GM12878 (cell line): ENCODE results near the gene TSPAN10. TPM values are rescaled to one million over a fixed set of nuclear protein-coding genes. Genes with fewer than 3 reads are reported as not detected.

Experiments used
- ATAC-seq: fragments of 200-7000 bp; cut with Tn5 transposase; 3 replicates; pipeline ENCODE4 v1.9.1; 2020; ENCODE audit warnings: mild to moderate bottlenecking, moderate library complexity
- BruUV-seq: library from RNA; stranded (reverse); fragments of 400-500 nt; replicated peaks from 2 replicates; lab custom pipeline; 2021; lab: Mats Ljungman, UMichigan
- CTCF ChIA-PET: fragments of 300-600 bp; sonication (Branson Sonifier 250); formaldehyde crosslinking; extraction: SDS; loops from one replicate; lab custom pipeline; 2021; ENCODE audit warnings: inconsistent platforms; lab: Yijun Ruan, JAX
- POLR2A ChIA-PET: fragments of 350-600 bp; formaldehyde crosslinking; extraction: SDS; loops from one replicate; lab custom pipeline; 2021; ENCODE audit warnings: inconsistent platforms; lab: Charles Lee
- RAD21 ChIA-PET: fragments of 300-600 bp; sonication (Branson Sonifier 250); formaldehyde crosslinking; loops from one replicate; lab custom pipeline; 2023; ENCODE audit warnings: antibody characterized with exemption; ENCODE audit not compliant: unreplicated experiment; lab: Charles Lee
- SMC1A ChIA-PET: fragments of 300-600 bp; sonication (Branson Sonifier 250); formaldehyde crosslinking; loops from one replicate; lab custom pipeline; 2023; ENCODE audit not compliant: unreplicated experiment, uncharacterized antibody; lab: Charles Lee
- DNase-seq: peaks from one replicate; pipeline ENCODE4 v3.0.0-alpha.2; 2011; ENCODE audit warnings: low read depth, low spot score
- FAIRE-seq: peaks from 3 replicates; lab custom pipeline; 2011; peaks lifted over from hg19 to GRCh38; lab: Jason Lieb, UNC
- H2AFZ ChIP-seq: 2 replicates; pipeline ENCODE4 v1.6.0; 2011; ENCODE audit warnings: low read depth, low read length, control low read depth; ENCODE audit not compliant: control insufficient read depth
- H3K27ac ChIP-seq: 2 replicates; pipeline ENCODE4 v1.5.1; 2011; ENCODE audit warnings: control low read depth; ENCODE audit not compliant: control insufficient read depth, insufficient read depth
- H3K27me3 ChIP-seq, 2 experiments: replicated peaks in 1 of 2; 2 replicates each; pipeline versions ENCODE4 v1.6.0 to v1.6.1; 2011; ENCODE audit warnings: low read length in 1 of 2; ENCODE audit not compliant: control insufficient read depth in 2 of 2, insufficient read depth in 2 of 2
- H3K36me3 ChIP-seq, 2 experiments: 2 replicates each; pipeline ENCODE4 v1.5.1; 2011; ENCODE audit warnings: low read length in 1 of 2; ENCODE audit not compliant: control insufficient read depth in 2 of 2, insufficient read depth in 2 of 2
- H3K4me1 ChIP-seq: 2 replicates; pipeline ENCODE4 v1.6.1; 2011; ENCODE audit warnings: mild to moderate bottlenecking, low read length, moderate library complexity, mixed read lengths; ENCODE audit not compliant: control insufficient read depth, insufficient read depth
- H3K4me2 ChIP-seq: 2 replicates; pipeline ENCODE4 v1.6.0; 2011; ENCODE audit warnings: control low read depth; ENCODE audit not compliant: control insufficient read depth, insufficient read depth
- H3K4me3 ChIP-seq: fragments of 200-600 bp; sonication (generic); 2 replicates; pipeline ENCODE4 v1.5.1; 2016
- H3K79me2 ChIP-seq: 2 replicates; pipeline ENCODE4 v1.6.0; 2011; ENCODE audit warnings: low read length; ENCODE audit not compliant: control insufficient read depth, insufficient read depth
- H3K9ac ChIP-seq: 2 replicates; pipeline ENCODE4 v1.8.0; 2011; ENCODE audit warnings: low read length, control low read depth, mixed read lengths; ENCODE audit not compliant: control insufficient read depth, insufficient read depth
- H3K9me3 ChIP-seq: replicated peaks from 3 replicates; pipeline ENCODE4 v1.5.1; 2011; ENCODE audit warnings: mild to moderate bottlenecking, low read length; ENCODE audit not compliant: control insufficient read depth, insufficient read depth
- H4K20me1 ChIP-seq: 2 replicates; pipeline ENCODE4 v1.6.0; 2011; ENCODE audit not compliant: control insufficient read depth, insufficient read depth
- HCFC1 ChIP-seq: fragments of 150-350 bp; IDR thresholded peaks from 2 replicates; pipeline ENCODE4 v1.6.1; 2014; ENCODE audit warnings: low read length
- NR2C1 ChIP-seq: fragments of 450-650 bp; IDR thresholded peaks from 2 replicates; pipeline ENCODE4 v1.6.1; 2017; ENCODE audit warnings: antibody characterized with exemption, mild to moderate bottlenecking, moderate library complexity
- POLR2A ChIP-seq: IDR thresholded peaks from 2 replicates; pipeline ENCODE4 v1.6.1; 2011; ENCODE audit warnings: low read depth, mild to moderate bottlenecking, low read length
- PRDM15 ChIP-seq: fragments of 450-650 bp; formaldehyde crosslinking; IDR thresholded peaks from 2 replicates; pipeline ENCODE4 v1.4.0; 2020; ENCODE audit warnings: mild to moderate bottlenecking, moderate library complexity
- REST ChIP-seq: IDR thresholded peaks from 2 replicates; pipeline ENCODE4 v1.6.1; 2012; ENCODE audit warnings: mild to moderate bottlenecking, low read depth, low read length
- SMARCA5 ChIP-seq: fragments of 450-650 bp; IDR thresholded peaks from 2 replicates; pipeline ENCODE4 v1.6.1; 2017; ENCODE audit warnings: mild to moderate bottlenecking
- TBL1XR1 ChIP-seq: IDR thresholded peaks from 2 replicates; pipeline ENCODE4 v1.6.1; 2012; ENCODE audit warnings: low read depth, low read length, improper control_type of control experiment
- ZSCAN29 ChIP-seq: fragments of 450-650 bp; IDR thresholded peaks from 2 replicates; pipeline ENCODE4 v1.6.1; 2017; ENCODE audit warnings: mild to moderate bottlenecking, moderate library complexity
- WGBS: methylation state at CpG from one replicate; pipeline ENCODE4 v1.1.6; 2016; ENCODE audit warnings: low lambda C conversion rate; ENCODE audit not compliant: insufficient replicate concordance, insufficient coverage; ENCODE audit errors: missing lambda C conversion rate; 5-methylcytosine and 5-hydroxymethylcytosine counted together
- in situ Hi-C: fragments of 300-500 bp; cut with MboI; formaldehyde crosslinking; loops from 9 replicates; pipeline ENCODE4 v1.14.3; 2018; ENCODE audit warnings: mixed read lengths
- intact Hi-C: fragments of 100-400 bp; cut with micrococcal nuclease; formaldehyde crosslinking; loops from one replicate; pipeline ENCODE4 v1.14.2; 2022; ENCODE audit not compliant: unreplicated experiment
- polyA plus RNA-seq, 11 experiments: library from polyadenylated mRNA; depleted of rRNA in 4 of 11; unstranded in 6 of 11; stranded (reverse) in 5 of 11; fragments of >200 nt; fragmentation: Nextera tagmentation in 4 of 11; fragmentation: Illumina TruSeq in 1 of 11; extraction: Ambion mirVana in 4 of 11; extraction: Trizol in 1 of 11; gene quantifications; 1 replicate in 1 of 11; 2 replicates in 10 of 11; pipeline versions ENCODE4 v1.2.1 to v1.2.3, GENCODE V29; 2011 to 2016; ENCODE audit warnings: inconsistent platforms in 2 of 11, missing spikeins in 2 of 11, low read depth in 1 of 11
- total RNA-seq, 4 experiments: library from RNA; depleted of rRNA in 3 of 4; stranded (reverse); fragments of >200 nt in 3 of 4; fragmentation: Illumina TruSeq in 1 of 4; extraction: Trizol in 1 of 4; gene quantifications; 2 replicates each; pipeline versions ENCODE4 v1.2.1 to v1.2.3, GENCODE V29; 2013 to 2021

The TSPAN10 gene
- total and polyA plus RNA-seq, 10 of the 15 experiments (the other 5 are each of a cell fraction or from before 2014, with no cell fraction given) = 0.13 to 0.82 (median 0.43) TPM

DNA sequence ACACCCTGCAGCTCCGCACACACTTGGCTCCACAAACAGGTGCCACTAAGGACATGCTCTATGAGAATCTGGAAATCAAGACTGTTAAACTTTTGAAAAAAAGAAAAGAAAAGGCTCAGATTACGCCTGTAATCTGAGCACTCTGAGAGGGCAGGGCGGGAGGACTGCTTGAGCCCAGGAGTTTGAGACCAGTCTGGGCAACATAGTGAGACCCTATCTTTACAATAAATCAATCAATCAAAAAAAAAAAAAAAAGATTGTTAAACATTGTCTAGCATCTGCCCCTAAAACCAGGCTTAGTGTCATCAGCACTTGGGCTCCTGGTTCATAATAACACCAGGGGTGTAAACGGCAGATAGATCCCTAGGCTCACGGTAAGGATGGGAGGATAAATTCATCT, 47.4 kb upstream of the TSPAN10 start:
- no peak overlapping the region for H3K9ac ChIP-seq
- H3K4me2 ChIP-seq = no peak overlapping the region
- no peaks in the 10 kb centered on the region for H3K9me3 ChIP-seq
- CTCF ChIA-PET = no interaction called here
- TF ChIP-seq SMARCA5 = no peak
- no peak for TF ChIP-seq ZSCAN29
- no peak for TF ChIP-seq REST
- TF ChIP-seq POLR2A = no peak
- TF ChIP-seq TBL1XR1 = no peak
- no peak for TF ChIP-seq PRDM15 (CRISPR knock-in tag)
- no peak for TF ChIP-seq NR2C1
- no peak for TF ChIP-seq HCFC1
- H3K27me3 ChIP-seq = no peaks in the 10 kb centered on the region
- FAIRE-seq = no peak
- ATAC-seq = no peak
- 98% methylated on average over 5 of the region's 5 CpGs for WGBS
- peaks cover 3% of the 10 kb centered on the region; the same call in 1 of the 2 replicates for H4K20me1 ChIP-seq
- RAD21 ChIA-PET = no interaction called here
- no peak overlapping the region for H3K4me3 ChIP-seq
- no peak for DNase-seq
- no peaks in the 10 kb centered on the region for H3K79me2 ChIP-seq
- H3K36me3 ChIP-seq = peaks cover 25 to 34% of the 10 kb centered on the region in 2 experiments
- H3K27ac ChIP-seq = no peak overlapping the region
- no peaks in the 10 kb centered on the region for H3K4me1 ChIP-seq
- no TSS peak for BruUV-seq
- in situ Hi-C loops (no loop called here), intact Hi-C loops (no loop called here)
- SMC1A ChIA-PET = no interaction called here
- POLR2A ChIA-PET = no interaction called here
- no peak overlapping the region for H2AFZ ChIP-seq
